ENCODE results near the gene RTN4RL1. TPM values are rescaled to one million over a fixed set of nuclear protein-coding genes. Genes with fewer than 3 reads are reported as not detected.

RTN4RL1 gene
- total and polyA plus RNA-seq, 2 of the 13 experiments (the other 11 are each of a cell fraction or from before 2014, with no cell fraction given) = 0.01 TPM; not detected in 1

- H3K9ac ChIP-seq (ENCODE audit: insufficient read depth, low read depth, low read length) = no peak overlapping the region
- no peak overlapping the region for H2AFZ ChIP-seq (ENCODE audit: low read length)
- peaks cover 0 to 35% of the 10 kb centered on the region in 2 experiments; a peak in 4 of 5 replicates for H3K27me3 ChIP-seq (ENCODE audit: control insufficient read depth in 1 of 2, insufficient read depth in 2 of 2, low read length in 2 of 2)
- POLR2A ChIA-PET = no interaction called here
- whole genome bisulfite sequencing (ENCODE audit: low lambda C conversion rate) = 65% methylated on average over 10 of the region's 17 CpGs
- no peaks in the 10 kb centered on the region for H4K20me1 ChIP-seq (ENCODE audit: insufficient read depth, low read length)
- no peak overlapping the region for H3K4me2 ChIP-seq (ENCODE audit: low read depth, low read length)
- H3K79me2 ChIP-seq (ENCODE audit: insufficient read depth, low read length) = no peaks in the 10 kb centered on the region
- CTCF ChIA-PET (ENCODE audit: low intra/inter-chr PET ratio, low total read pairs) = no interaction called here
- intact Hi-C loops (cut with micrococcal nuclease; ENCODE audit: unreplicated experiment) = loop anchor here (5.0 kb wide), 1 partner anchor 50 kb away; no protein-coding TSS in a partner anchor
- no peaks in the 10 kb centered on the region for H3K9me3 ChIP-seq (ENCODE audit: low read length)
- FAIRE-seq (no peak), ATAC-seq (no peak), DNase-seq (ENCODE audit: low spot score) (no peak)
- H3K27ac ChIP-seq (ENCODE audit: extremely low read length, insufficient read depth, low read length) = no peak overlapping the region
- H3K36me3 ChIP-seq (replicated peaks in 1 of 2; ENCODE audit: control insufficient read depth in 1 of 2, insufficient read depth in 2 of 2, low read length in 2 of 2) = no peaks in the 10 kb centered on the region
- TF ChIP-seq JUN (CRISPR knock-in tag; IDR thresholded peaks at IDR 0.05) = no peak
- no peak for TF ChIP-seq ZNF615 (CRISPR knock-in tag; IDR thresholded peaks at IDR 0.05; ENCODE audit: borderline replicate concordance)
- TF ChIP-seq ZNF276 (CRISPR knock-in tag; IDR thresholded peaks at IDR 0.05; ENCODE audit: low read depth) = no peak
- peak; percentile 97 for TF ChIP-seq MNT (IDR thresholded peaks at IDR 0.05)
- no peak for TF ChIP-seq ATAD3A (CRISPR knock-in tag; IDR thresholded peaks at IDR 0.05)
- no peak for TF ChIP-seq KLF13 (CRISPR knock-in tag; IDR thresholded peaks at IDR 0.05)
- in situ Hi-C loops (cut with HindIII; ENCODE audit: extremely low pct_ligation_motif_present, low pct_unique_long_range_greater_than_20kb) = loop anchor here (5.0 to 25.0 kb wide), 2 partner anchors 120 to 330 kb away; partner anchors contain the start of gene RTN4RL1
- no TSS peak for BruUV-seq (replicated peaks)
- H3K4me3 ChIP-seq (replicated peaks in 1 of 3; ENCODE audit: insufficient read depth in 1 of 3, low read depth in 2 of 3, low read length in 3 of 3) = no peak overlapping the region
- peaks cover 44% of the 10 kb centered on the region for H3K4me1 ChIP-seq (ENCODE audit: insufficient read depth, low read length)
Observed at GRCh38 chr17:1907216-1907631, 117.9 kb downstream of the RTN4RL1 start.

Data from HepG2 (cell line).